ENCODE results near the gene KLHL8. TPM values are rescaled to one million over a fixed set of nuclear protein-coding genes. Genes with fewer than 3 reads are reported as not detected.

Gene KLHL8
- total RNA-seq, 5 donors from 2014 or later (not counting 1 experiment from before 2014, with no cell fraction given), result 8.5 to 11.8 (median 9.8) TPM

DNA sequence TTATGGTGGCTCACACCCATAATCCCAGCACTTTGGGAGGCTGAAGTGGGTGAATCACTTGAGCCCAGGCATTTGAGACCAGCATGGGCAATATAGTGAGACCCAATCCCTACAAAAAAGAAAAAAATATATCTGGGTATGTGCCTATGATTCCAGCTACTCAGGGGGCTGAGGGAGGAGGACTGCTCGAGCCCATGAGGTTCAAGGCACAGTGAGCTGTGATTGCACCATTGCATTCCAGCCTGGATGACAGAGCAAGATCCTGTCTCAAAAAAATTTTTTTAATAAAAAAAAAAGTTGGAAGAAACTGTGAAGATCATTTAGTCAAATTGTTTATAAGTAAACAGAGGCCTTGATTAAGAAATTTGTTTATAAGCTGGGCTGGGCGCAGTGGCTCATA, 39.7 kb downstream of the KLHL8 start:
- Mint-ChIP-seq H3K9me3 (no peaks in the 10 kb centered on the region), H3K4me3 (no peak overlapping the region), H3K27me3 (no peaks in the 10 kb centered on the region), H3K27ac (no peak overlapping the region), H3K4me1 (no peaks in the 10 kb centered on the region), H3K36me3 (peaks cover 32% of the 10 kb centered on the region)
- POLR2A ChIA-PET, result no interaction called here
- CTCF ChIA-PET, result no interaction called here
- H3K4me1 ChIP-seq (ENCODE audit: control insufficient read depth in 1 of 2, extremely low read depth in 1 of 2, insufficient read depth in 2 of 2, low read length in 2 of 2), result no peaks in the 10 kb centered on the region
- WGBS (ENCODE audit: insufficient coverage), result 100% methylated on average over 1 of the region's 2 CpGs
- no peak for ATAC-seq (replicated peaks in 1 of 4)
- no peaks in the 10 kb centered on the region for H3K36me3 ChIP-seq (ENCODE audit: control insufficient read depth in 2 of 2, extremely low read depth in 1 of 2, insufficient read depth in 1 of 2, low read length in 1 of 2)
- H3K27me3 ChIP-seq (replicated peaks in 1 of 2; ENCODE audit: control insufficient read depth in 2 of 2, extremely low read depth in 1 of 2, insufficient read depth in 2 of 2, low read length in 1 of 2), result no peaks in the 10 kb centered on the region
- no peak for DNase-seq
- no peaks in the 10 kb centered on the region for H3K9me3 ChIP-seq
- no peak overlapping the region for H3K4me3 ChIP-seq (ENCODE audit: control insufficient read depth in 1 of 2, extremely low read depth in 1 of 2, low read length in 1 of 2)
- no peak overlapping the region for H3K27ac ChIP-seq (ENCODE audit: low read length)

DNA sequence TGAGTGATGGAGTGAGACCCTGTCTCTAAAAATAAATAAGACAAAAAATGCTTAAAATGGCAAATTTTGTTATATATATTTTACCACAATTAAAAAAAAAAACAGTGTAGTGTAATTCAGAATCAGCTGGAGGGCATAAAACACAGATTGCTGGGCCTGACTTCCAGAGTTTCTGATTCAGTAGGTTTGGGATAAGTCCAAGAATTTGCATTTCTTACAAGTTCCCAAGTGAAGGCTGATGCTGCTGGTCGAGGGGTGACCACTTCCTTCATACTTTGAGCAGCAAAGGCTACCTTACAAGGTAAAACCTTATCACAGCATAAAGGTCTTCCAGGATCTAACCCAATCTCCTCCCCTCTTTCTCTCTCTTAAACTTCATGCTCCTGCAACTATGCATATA, 40.7 kb downstream of the KLHL8 start:
- Histone ChIP-seq H3K27me3 (replicated peaks in 1 of 2; ENCODE audit: control insufficient read depth in 2 of 2, extremely low read depth in 1 of 2, insufficient read depth in 2 of 2, low read length in 1 of 2) (no peaks in the 10 kb centered on the region), H3K4me1 (ENCODE audit: control insufficient read depth in 1 of 2, extremely low read depth in 1 of 2, insufficient read depth in 2 of 2, low read length in 2 of 2) (no peaks in the 10 kb centered on the region), H3K4me3 (ENCODE audit: control insufficient read depth in 1 of 2, extremely low read depth in 1 of 2, low read length in 1 of 2) (no peak overlapping the region), H3K9me3 (no peaks in the 10 kb centered on the region), H3K27ac (ENCODE audit: low read length) (no peak overlapping the region), H3K36me3 (ENCODE audit: control insufficient read depth in 2 of 2, extremely low read depth in 1 of 2, insufficient read depth in 1 of 2, low read length in 1 of 2) (no peaks in the 10 kb centered on the region)
- H3K9me3 Mint-ChIP-seq, result no peaks in the 10 kb centered on the region
- no peak for ATAC-seq (replicated peaks in 1 of 4)
- no peak for DNase-seq
- ChIA-PET POLR2A (no interaction called here), CTCF (no interaction called here)
- peaks cover 31% of the 10 kb centered on the region for H3K36me3 Mint-ChIP-seq
- H3K4me3 Mint-ChIP-seq, result no peak overlapping the region
- no peak overlapping the region for H3K27ac Mint-ChIP-seq
- H3K27me3 Mint-ChIP-seq, result no peaks in the 10 kb centered on the region
- WGBS (ENCODE audit: insufficient coverage), result 71% methylated on average over 1 of the region's 1 CpG
- no peaks in the 10 kb centered on the region for H3K4me1 Mint-ChIP-seq

DNA sequence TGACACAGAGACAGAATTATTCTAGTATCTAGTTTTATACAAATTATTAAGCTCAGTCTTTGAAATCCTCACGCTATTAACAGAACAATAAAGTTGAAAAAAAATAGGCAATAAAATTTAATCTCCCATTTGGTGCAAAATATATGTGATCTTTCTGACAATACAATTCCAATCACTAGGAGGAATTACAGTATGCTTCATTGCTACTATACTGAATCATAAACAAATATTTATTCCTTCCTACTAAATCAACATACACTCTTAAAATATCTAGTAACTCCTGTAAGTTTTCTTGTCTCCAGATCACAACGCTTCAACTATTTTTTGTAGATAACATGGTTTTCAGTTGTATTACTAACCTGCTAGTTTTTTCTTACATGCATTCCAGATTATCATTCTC, 45.7 kb downstream of the KLHL8 start:
- WGBS (ENCODE audit: insufficient coverage), result no CpG with 5 or more reads among the region's 2 CpGs
- no peak for DNase-seq
- ATAC-seq (replicated peaks in 1 of 4), result no peak
- ChIA-PET CTCF (no interaction called here), POLR2A (no interaction called here)
- H3K4me3 Mint-ChIP-seq, result no peak overlapping the region
- no peaks in the 10 kb centered on the region for H3K4me1 Mint-ChIP-seq
- H3K36me3 ChIP-seq (ENCODE audit: control insufficient read depth in 2 of 2, extremely low read depth in 1 of 2, insufficient read depth in 1 of 2, low read length in 1 of 2), result no peaks in the 10 kb centered on the region
- H3K9me3 Mint-ChIP-seq, result no peaks in the 10 kb centered on the region
- H3K27me3 Mint-ChIP-seq, result no peaks in the 10 kb centered on the region
- H3K27ac ChIP-seq (ENCODE audit: low read length), result no peak overlapping the region
- no peak overlapping the region for H3K4me3 ChIP-seq (ENCODE audit: control insufficient read depth in 1 of 2, extremely low read depth in 1 of 2, low read length in 1 of 2)
- no peaks in the 10 kb centered on the region for H3K4me1 ChIP-seq (ENCODE audit: control insufficient read depth in 1 of 2, extremely low read depth in 1 of 2, insufficient read depth in 2 of 2, low read length in 2 of 2)
- no peak overlapping the region for H3K27ac Mint-ChIP-seq
- no peaks in the 10 kb centered on the region for H3K9me3 ChIP-seq
- H3K27me3 ChIP-seq (replicated peaks in 1 of 2; ENCODE audit: control insufficient read depth in 2 of 2, extremely low read depth in 1 of 2, insufficient read depth in 2 of 2, low read length in 1 of 2), result no peaks in the 10 kb centered on the region
- peaks cover 38% of the 10 kb centered on the region for H3K36me3 Mint-ChIP-seq

DNA sequence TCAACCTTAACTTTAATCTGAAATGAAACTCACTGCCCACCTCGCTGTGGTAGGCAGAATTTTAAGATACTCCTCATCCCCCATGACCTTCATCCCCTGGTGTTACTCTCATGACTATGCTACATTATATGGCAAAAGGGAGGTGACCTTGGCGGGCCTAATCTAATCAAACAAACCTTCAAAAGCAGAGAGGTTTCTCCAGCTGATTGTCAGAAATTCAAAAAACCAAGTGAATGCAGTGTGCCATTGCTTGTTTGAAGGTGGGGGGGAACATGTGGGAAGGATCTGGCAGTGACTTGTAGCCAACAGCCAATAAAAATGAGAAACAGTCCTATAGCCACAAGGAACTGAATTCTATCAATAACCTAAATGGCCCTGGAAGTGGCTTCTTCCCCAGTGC, 48.5 kb downstream of the KLHL8 start:
- Mint-ChIP-seq H3K27ac (no peak overlapping the region), H3K4me1 (peaks cover 0 to under 1% (median 0%) of the 10 kb centered on the region in 3 donors), H3K36me3 (peaks cover 32% of the 10 kb centered on the region), H3K4me3 (no peak overlapping the region), H3K9me3 (no peaks in the 10 kb centered on the region), H3K27me3 (no peaks in the 10 kb centered on the region)
- no peaks in the 10 kb centered on the region for H3K27me3 ChIP-seq (replicated peaks in 1 of 2; ENCODE audit: control insufficient read depth in 2 of 2, extremely low read depth in 1 of 2, insufficient read depth in 2 of 2, low read length in 1 of 2)
- ATAC-seq (replicated peaks in 1 of 4) (no peak), DNase-seq (no peak)
- no peaks in the 10 kb centered on the region for H3K9me3 ChIP-seq
- no peaks in the 10 kb centered on the region for H3K4me1 ChIP-seq (ENCODE audit: control insufficient read depth in 1 of 2, extremely low read depth in 1 of 2, insufficient read depth in 2 of 2, low read length in 2 of 2)
- no CpG with 5 or more reads among the region's 2 CpGs for WGBS (ENCODE audit: insufficient coverage)
- ChIA-PET POLR2A (no interaction called here), CTCF (interaction anchor here (0.5 to 1.4 kb wide), 2 partner anchors 22 to 211 kb away, joined by 3 to 4 read pairs; no protein-coding TSS in a partner anchor)
- no peak overlapping the region for H3K27ac ChIP-seq (ENCODE audit: low read length)
- peaks cover 0 to 8% of the 10 kb centered on the region in 2 donors for H3K36me3 ChIP-seq (ENCODE audit: control insufficient read depth in 2 of 2, extremely low read depth in 1 of 2, insufficient read depth in 1 of 2, low read length in 1 of 2)
- H3K4me3 ChIP-seq (ENCODE audit: control insufficient read depth in 1 of 2, extremely low read depth in 1 of 2, low read length in 1 of 2), result no peak overlapping the region

DNA sequence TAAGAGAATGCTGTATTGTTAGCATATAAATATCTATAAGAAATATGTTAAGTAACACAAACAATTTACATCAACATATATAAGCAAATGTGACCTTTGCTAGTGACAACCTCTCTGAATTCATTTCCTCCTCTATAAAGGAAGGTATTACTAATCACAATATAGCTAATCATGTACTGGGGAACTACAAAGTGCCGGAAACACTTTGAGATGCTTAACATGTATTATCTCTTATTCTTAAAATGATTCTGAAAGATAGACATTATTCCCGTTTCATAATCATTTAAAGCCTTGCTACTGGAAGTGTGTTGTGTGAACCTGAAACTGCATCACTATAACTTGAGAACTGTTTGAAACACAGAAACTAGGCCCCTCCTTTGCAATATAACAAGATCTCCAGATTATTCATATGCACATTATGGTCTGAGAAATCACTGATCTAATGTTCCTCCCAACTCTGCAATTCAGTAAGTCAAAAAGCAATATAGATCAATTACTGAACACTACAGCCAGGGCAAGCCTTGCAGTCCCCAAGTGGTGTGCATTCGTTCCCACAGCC, 54.0 kb downstream of the KLHL8 start:
- no peak overlapping the region for H3K27ac ChIP-seq (ENCODE audit: low read length)
- no peaks in the 10 kb centered on the region for H3K4me1 ChIP-seq (ENCODE audit: control insufficient read depth in 1 of 2, extremely low read depth in 1 of 2, insufficient read depth in 2 of 2, low read length in 2 of 2)
- H3K27me3 ChIP-seq (replicated peaks in 1 of 2; ENCODE audit: control insufficient read depth in 2 of 2, extremely low read depth in 1 of 2, insufficient read depth in 2 of 2, low read length in 1 of 2), result no peaks in the 10 kb centered on the region
- no peak overlapping the region for H3K4me3 ChIP-seq (ENCODE audit: control insufficient read depth in 1 of 2, extremely low read depth in 1 of 2, low read length in 1 of 2)
- H3K9me3 ChIP-seq, result no peaks in the 10 kb centered on the region
- POLR2A ChIA-PET, result no interaction called here
- Mint-ChIP-seq H3K27ac (no peak overlapping the region), H3K27me3 (no peaks in the 10 kb centered on the region), H3K4me3 (no peak overlapping the region), H3K36me3 (peaks cover 32% of the 10 kb centered on the region), H3K9me3 (no peaks in the 10 kb centered on the region), H3K4me1 (peaks cover 0 to 11% (median 4%) of the 10 kb centered on the region in 3 donors)
- 80% methylated on average over 1 of the region's 3 CpGs for WGBS (ENCODE audit: insufficient coverage)
- CTCF ChIA-PET, result no interaction called here
- no peak for DNase-seq
- peaks cover 0 to 10% of the 10 kb centered on the region in 2 donors for H3K36me3 ChIP-seq (ENCODE audit: control insufficient read depth in 2 of 2, extremely low read depth in 1 of 2, insufficient read depth in 1 of 2, low read length in 1 of 2)
- ATAC-seq (replicated peaks in 1 of 4), result peak in 1 of 4 experiments; percentile 17

DNA sequence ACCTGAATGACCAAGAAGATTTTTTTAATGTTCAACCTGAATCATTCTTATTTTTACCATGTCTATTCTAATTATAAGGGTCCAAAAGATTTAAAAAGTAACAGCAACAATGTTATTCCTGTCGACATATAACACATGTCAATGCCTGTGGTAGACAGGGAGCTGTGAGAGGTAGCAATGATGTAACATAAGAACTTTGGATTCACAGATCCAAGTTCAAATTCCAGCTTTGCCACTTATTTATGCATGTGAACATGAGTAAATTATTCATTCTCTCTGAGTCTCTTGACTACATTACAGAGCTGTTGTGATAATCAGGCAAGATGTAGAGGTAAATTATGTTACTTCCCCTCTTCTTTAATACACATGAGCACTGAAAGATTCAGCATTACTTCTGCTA, 54.5 kb downstream of the KLHL8 start:
- H3K36me3 ChIP-seq (ENCODE audit: control insufficient read depth in 2 of 2, extremely low read depth in 1 of 2, insufficient read depth in 1 of 2, low read length in 1 of 2), result peaks cover 0 to 10% of the 10 kb centered on the region in 2 donors
- H3K36me3 Mint-ChIP-seq, result peaks cover 32% of the 10 kb centered on the region

More for the DNA sequence above, 54.5 kb downstream of the KLHL8 start:
- DNase-seq (no peak), ATAC-seq (replicated peaks in 1 of 4) (no peak)
- H3K27me3 ChIP-seq (replicated peaks in 1 of 2; ENCODE audit: control insufficient read depth in 2 of 2, extremely low read depth in 1 of 2, insufficient read depth in 2 of 2, low read length in 1 of 2), result no peaks in the 10 kb centered on the region
- ChIA-PET CTCF (interaction anchor here (0.6 to 0.7 kb wide), 3 partner anchors 27 to 170 kb away, joined by 3 to 8 read pairs (median 3); no protein-coding TSS in a partner anchor), POLR2A (no interaction called here)
- WGBS (ENCODE audit: insufficient coverage), result no CpG with 5 or more reads among the region's 1 CpG
- Mint-ChIP-seq H3K27me3 (no peaks in the 10 kb centered on the region), H3K4me1 (peaks cover 0 to 11% (median 4%) of the 10 kb centered on the region in 3 donors), H3K9me3 (no peaks in the 10 kb centered on the region), H3K4me3 (no peak overlapping the region), H3K27ac (peak overlapping the region in 1 of 2 donors; percentile 15)
- no peak overlapping the region for H3K27ac ChIP-seq (ENCODE audit: low read length)
- no peaks in the 10 kb centered on the region for H3K9me3 ChIP-seq
- no peaks in the 10 kb centered on the region for H3K4me1 ChIP-seq (ENCODE audit: control insufficient read depth in 1 of 2, extremely low read depth in 1 of 2, insufficient read depth in 2 of 2, low read length in 2 of 2)
- H3K4me3 ChIP-seq (ENCODE audit: control insufficient read depth in 1 of 2, extremely low read depth in 1 of 2, low read length in 1 of 2), result no peak overlapping the region
